A673 (cell line): ENCODE measurements around the gene TMEM233. TPM values are rescaled to one million over a fixed set of nuclear protein-coding genes. Genes with fewer than 3 reads are reported as not detected.
"Not testable (repeated sequence)": the region's sequence is repeated elsewhere in the genome, so short reads cannot be mapped to it uniquely, and the experiment has no call there.

ENCODE experiments used
- BruUV-seq: library from RNA; stranded (reverse); fragments of 400-500 nt; replicated peaks from 2 replicates; lab custom pipeline; 2021; lab: Mats Ljungman, UMichigan
- CTCF ChIA-PET: fragments of 300-600 bp; sonication (Branson Sonifier 250); formaldehyde crosslinking; loops from one replicate; lab custom pipeline; 2022; ENCODE audit warnings: antibody characterized with exemption; lab: Charles Lee
- POLR2A ChIA-PET: fragments of 300-600 bp; sonication (Branson Sonifier 250); formaldehyde crosslinking; loops from one replicate; lab custom pipeline; 2022; ENCODE audit warnings: antibody characterized with exemption; ENCODE audit not compliant: low non-redundant PET; lab: Charles Lee
- DNase-seq: peaks from one replicate; pipeline ENCODE4 v3.0.0-alpha.2; 2015; ENCODE audit warnings: low spot score
- H3K27ac ChIP-seq: fragments of 200-600 bp; sonication (generic); 2 replicates; pipeline ENCODE4 v1.5.1; 2016; ENCODE audit warnings: mixed run types, low read depth, mild to moderate bottlenecking, mixed read lengths, antibody characterized with exemption, low read length; ENCODE audit not compliant: poor library complexity, severe bottlenecking
- H3K27me3 ChIP-seq: fragments of 200-600 bp; sonication (generic); replicated peaks from 2 replicates; pipeline ENCODE4 v1.6.1; 2017; ENCODE audit warnings: mixed run types, low read depth, mild to moderate bottlenecking, mixed read lengths, antibody characterized with exemption, low read length; ENCODE audit not compliant: insufficient read depth, poor library complexity
- H3K36me3 ChIP-seq: fragments of 200-600 bp; sonication (generic); 2 replicates; pipeline ENCODE4 v1.6.1; 2016; ENCODE audit warnings: mixed run types, mild to moderate bottlenecking, mixed read lengths, antibody characterized with exemption, low read length; ENCODE audit not compliant: insufficient read depth, poor library complexity, severe bottlenecking
- H3K4me1 ChIP-seq: fragments of 200-600 bp; sonication (generic); 2 replicates; pipeline ENCODE4 v1.6.1; 2017; ENCODE audit warnings: mixed run types, mild to moderate bottlenecking, mixed read lengths, antibody characterized with exemption, low read length; ENCODE audit not compliant: insufficient read depth, poor library complexity, severe bottlenecking
- H3K4me3 ChIP-seq: fragments of 200-600 bp; sonication (generic); 2 replicates; pipeline ENCODE4 v1.5.1; 2016; ENCODE audit warnings: low read depth, mixed run types, mild to moderate bottlenecking, mixed read lengths, low read length; ENCODE audit not compliant: poor library complexity, severe bottlenecking
- H3K9me3 ChIP-seq: fragments of 200-600 bp; sonication (generic); 2 replicates; pipeline ENCODE4 v1.6.1; 2016; ENCODE audit warnings: mixed run types, low read depth, mild to moderate bottlenecking, mixed read lengths, antibody characterized with exemption, low read length; ENCODE audit not compliant: poor library complexity, severe bottlenecking
- EZH2 ChIP-seq: fragments of 200-600 bp; sonication (generic); IDR thresholded peaks from 2 replicates; pipeline ENCODE4 v1.6.1; 2017; ENCODE audit warnings: borderline replicate concordance, low read depth, mild to moderate bottlenecking, mixed read lengths, antibody characterized with exemption, low read length; ENCODE audit not compliant: poor library complexity, severe bottlenecking
- intact Hi-C: fragments of 100-400 bp; cut with micrococcal nuclease; formaldehyde crosslinking; loops from one replicate; pipeline ENCODE4 v1.10.0; 2022; ENCODE audit not compliant: unreplicated experiment
- total RNA-seq: library from RNA; stranded (reverse); gene quantifications from 2 replicates; pipeline ENCODE4 v1.2.3, GENCODE V29; 2021
- TF ChIP-seq, protein P1 (sequence below): fragments of 300-800, 200-600 bp; sonication (generic); conservative IDR thresholded peaks from 2 replicates; pipeline ENCODE4 v1.5.1; 2017; ENCODE audit warnings: low read depth, mild to moderate bottlenecking, antibody characterized with exemption, low read length, moderate library complexity, mixed read lengths

Gene TMEM233
- total RNA-seq, 1 experiment from 2014 or later, result 10.7 TPM

GRCh38 chr12:119652665-119653064, 59.1 kb downstream of the TMEM233 start:
- H3K27ac ChIP-seq, result no peak overlapping the region
- H3K9me3 ChIP-seq, result peaks cover 18% of the 10 kb centered on the region
- H3K4me1 ChIP-seq, result no peaks in the 10 kb centered on the region
- H3K36me3 ChIP-seq, result no peaks in the 10 kb centered on the region
- intact Hi-C loops, result no loop called here
- TF ChIP-seq, protein P1, sequence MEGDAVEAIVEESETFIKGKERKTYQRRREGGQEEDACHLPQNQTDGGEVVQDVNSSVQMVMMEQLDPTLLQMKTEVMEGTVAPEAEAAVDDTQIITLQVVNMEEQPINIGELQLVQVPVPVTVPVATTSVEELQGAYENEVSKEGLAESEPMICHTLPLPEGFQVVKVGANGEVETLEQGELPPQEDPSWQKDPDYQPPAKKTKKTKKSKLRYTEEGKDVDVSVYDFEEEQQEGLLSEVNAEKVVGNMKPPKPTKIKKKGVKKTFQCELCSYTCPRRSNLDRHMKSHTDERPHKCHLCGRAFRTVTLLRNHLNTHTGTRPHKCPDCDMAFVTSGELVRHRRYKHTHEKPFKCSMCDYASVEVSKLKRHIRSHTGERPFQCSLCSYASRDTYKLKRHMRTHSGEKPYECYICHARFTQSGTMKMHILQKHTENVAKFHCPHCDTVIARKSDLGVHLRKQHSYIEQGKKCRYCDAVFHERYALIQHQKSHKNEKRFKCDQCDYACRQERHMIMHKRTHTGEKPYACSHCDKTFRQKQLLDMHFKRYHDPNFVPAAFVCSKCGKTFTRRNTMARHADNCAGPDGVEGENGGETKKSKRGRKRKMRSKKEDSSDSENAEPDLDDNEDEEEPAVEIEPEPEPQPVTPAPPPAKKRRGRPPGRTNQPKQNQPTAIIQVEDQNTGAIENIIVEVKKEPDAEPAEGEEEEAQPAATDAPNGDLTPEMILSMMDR, result no peak
- no peak for TF ChIP-seq EZH2
- no peaks in the 10 kb centered on the region for H3K27me3 ChIP-seq
- BruUV-seq, result no TSS peak
- no peak overlapping the region for H3K4me3 ChIP-seq
- ChIA-PET CTCF (no interaction called here), POLR2A (no interaction called here)
- no peak for DNase-seq

- H3K27me3 ChIP-seq, BruUV-seq, CTCF ChIA-PET, H3K4me3 ChIP-seq, POLR2A ChIA-PET, H3K4me1 ChIP-seq, H3K27ac ChIP-seq, H3K36me3 ChIP-seq, intact Hi-C loops, DNase-seq: not testable (repeated sequence)
- H3K9me3 ChIP-seq, result peaks cover 18% of the 10 kb centered on the region
These were observed 63.4 kb downstream of the TMEM233 start for GRCh38 chr12:119657001-119657400.

DNA sequence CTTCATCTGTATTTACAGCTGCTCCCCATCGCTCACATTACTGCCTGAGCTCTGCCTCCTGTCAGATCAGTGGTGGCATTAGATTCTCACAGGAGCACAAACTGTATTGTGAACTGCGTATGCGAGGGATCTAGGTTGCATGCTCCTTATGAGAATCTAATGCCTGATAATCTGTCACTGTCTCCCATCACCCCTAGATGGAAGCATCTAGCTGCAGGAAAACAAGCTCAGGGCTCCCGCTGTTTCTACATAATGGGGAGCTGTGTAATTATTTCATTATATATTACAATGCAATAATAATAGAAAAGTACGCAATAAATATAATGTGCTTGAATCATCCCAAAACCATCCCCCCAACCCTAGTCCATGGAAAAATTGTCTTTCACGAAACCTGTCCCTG, 64.6 kb downstream of the TMEM233 start:
- BruUV-seq, POLR2A ChIA-PET, H3K36me3 ChIP-seq, H3K27me3 ChIP-seq, H3K9me3 ChIP-seq, intact Hi-C loops, H3K4me1 ChIP-seq, H3K4me3 ChIP-seq, H3K27ac ChIP-seq: not testable (repeated sequence)
- CTCF ChIA-PET, result interaction anchor here (0.6 to 1.0 kb wide), 3 partner anchors 10 to 281 kb away, joined by 4 to 7 read pairs (median 4); partner anchors contain the start of gene PRKAB1
- peak; percentile 21 for DNase-seq

DNA sequence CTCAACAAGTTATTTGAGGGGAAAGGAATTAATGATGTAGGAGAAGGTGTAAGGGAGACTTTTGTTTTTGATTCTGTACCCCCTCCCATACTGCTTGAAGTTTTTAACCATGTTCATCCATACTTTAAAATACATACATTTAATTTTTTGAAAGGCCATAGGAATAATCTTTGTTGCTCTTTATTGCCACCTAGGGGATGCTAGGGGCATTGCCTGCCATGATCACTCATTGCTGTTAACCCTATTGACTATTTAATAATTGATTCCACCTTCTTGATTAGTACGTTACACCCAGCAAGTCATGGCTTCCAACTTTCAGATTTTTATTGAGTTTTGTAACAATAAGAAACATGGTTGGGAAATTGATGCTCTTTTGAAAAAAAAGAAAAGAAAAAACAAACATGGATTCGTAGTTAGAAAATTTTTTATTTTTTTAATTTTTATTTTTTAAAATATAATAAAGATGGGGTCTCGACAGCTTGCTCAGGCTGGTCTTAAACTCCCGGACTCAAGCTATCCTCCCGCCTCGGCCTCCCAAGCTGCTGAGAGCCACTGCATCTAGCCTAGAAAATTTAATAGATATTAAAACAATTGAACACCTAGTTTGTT, 65.8 kb downstream of the TMEM233 start:
- Histone ChIP-seq H3K36me3 (no peaks in the 10 kb centered on the region), H3K4me1 (no peaks in the 10 kb centered on the region), H3K9me3 (no peaks in the 10 kb centered on the region), H3K4me3 (no peak overlapping the region), H3K27me3 (no peaks in the 10 kb centered on the region), H3K27ac (no peak overlapping the region)
- POLR2A ChIA-PET, result no interaction called here
- BruUV-seq, result no TSS peak
- intact Hi-C loops, result no loop called here
- peak; percentile 50 for DNase-seq
- CTCF ChIA-PET, result interaction anchor here (0.6 kb wide), 2 partner anchors 158 to 248 kb away, joined by 3 to 4 read pairs; no protein-coding TSS in a partner anchor
- TF ChIP-seq, protein P1, result peak; percentile 89
- no peak for TF ChIP-seq EZH2
